ENCODE measurements around the gene PANX2.
A peak's percentile ranks its signal among the peaks of the same experiment; 100 is the strongest.

The PANX2 gene

DNA sequence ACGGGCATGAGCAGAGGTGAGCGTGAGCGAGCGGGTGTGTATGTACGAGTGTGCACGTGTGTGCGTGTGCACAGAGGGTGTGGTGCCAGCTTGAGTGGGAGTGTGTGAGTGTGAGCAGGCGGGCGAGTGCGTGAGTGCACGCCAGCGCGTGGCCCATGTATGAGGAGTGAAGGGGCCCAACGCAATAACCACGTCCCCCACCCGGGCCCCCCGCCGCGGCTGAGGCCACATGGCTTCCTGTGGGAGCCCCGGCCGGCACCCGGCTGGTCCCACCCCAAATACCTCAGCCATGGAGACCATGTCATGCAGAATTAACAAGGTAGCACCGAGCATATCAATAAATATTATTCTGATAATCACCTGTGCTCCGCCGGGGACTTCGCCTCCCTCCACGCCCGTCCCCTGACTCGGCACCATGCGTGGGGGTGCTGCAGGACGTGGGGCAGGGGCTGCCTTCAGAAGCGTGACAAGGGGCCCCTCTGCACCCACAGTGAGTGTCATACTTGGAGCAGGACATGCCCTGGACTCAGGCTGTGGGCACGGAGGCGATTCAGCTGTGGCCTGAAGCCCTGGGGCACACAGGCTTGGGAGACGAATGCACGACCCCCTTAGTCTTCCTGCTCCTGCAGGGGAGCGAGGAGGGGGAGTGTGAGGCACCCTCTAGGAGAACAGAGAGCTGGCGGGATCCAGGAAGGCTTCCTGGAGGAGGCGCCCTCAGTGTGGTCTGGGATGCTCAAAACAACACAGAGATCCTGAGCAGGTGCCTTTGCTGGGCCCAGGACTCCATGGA, 9.6 kb downstream of the PANX2 start:
- Histone ChIP-seq H3K79me1 (replicated peaks; ENCODE audit: low read length, poor library complexity, severe bottlenecking) (no peaks in the 10 kb centered on the region), H3K4me1 (ENCODE audit: control insufficient read depth, insufficient read depth, low read depth, low read length) (peaks cover 13% of the 10 kb centered on the region), H2BK120ac (ENCODE audit: low read depth, low read length) (no peak overlapping the region), H3K4me3 (ENCODE audit: insufficient read depth in 1 of 2, low read depth in 1 of 2, low read length in 2 of 2) (no peak overlapping the region), H3K9me3 (ENCODE audit: control insufficient read depth, low read length) (peaks cover 3% of the 10 kb centered on the region), H3K27me3 (ENCODE audit: control insufficient read depth in 1 of 2, insufficient read depth in 1 of 2, low read length in 2 of 2) (peaks cover 0 to 45% of the 10 kb centered on the region in 2 experiments), H3K27ac (ENCODE audit: low read length, poor library complexity, severe bottlenecking) (no peak overlapping the region), H3K4ac (ENCODE audit: low read depth in 1 of 2, low read length in 2 of 2) (no peak overlapping the region), H3K36me3 (ENCODE audit: control insufficient read depth in 1 of 2, insufficient read depth in 2 of 2, low read depth in 1 of 2, low read length in 2 of 2) (no peaks in the 10 kb centered on the region), H4K91ac (ENCODE audit: low read length) (no peak overlapping the region), H2BK5ac (ENCODE audit: low read depth, low read length, poor library complexity, severe bottlenecking) (no peak overlapping the region), H2BK15ac (ENCODE audit: low read depth, poor library complexity, severe bottlenecking) (no peak overlapping the region), H2AK5ac (ENCODE audit: low read length, severe bottlenecking) (no peak overlapping the region), H2AFZ (ENCODE audit: low read depth, low read length) (no peak overlapping the region), H3K14ac (ENCODE audit: low read length in 2 of 2) (no peak overlapping the region), H3K18ac (ENCODE audit: low read depth in 1 of 2, low read length in 2 of 2) (peak overlapping the region in 1 of 2 experiments; percentile 30), H2BK12ac (ENCODE audit: low read length in 2 of 2) (no peak overlapping the region), H3K4me2 (ENCODE audit: low read length, poor library complexity, severe bottlenecking) (no peak overlapping the region), H3K23ac (ENCODE audit: low read length in 2 of 2) (no peak overlapping the region), H4K8ac (ENCODE audit: low read length) (no peak overlapping the region), H3K9ac (ENCODE audit: low read length) (no peak overlapping the region)
- 88% methylated on average over 35 of the region's 39 CpGs for WGBS
- no peak for DNase-seq

GRCh38 chr22:50180727-50181521, 10.4 kb downstream of the PANX2 start:
- peaks cover 0 to 37% of the 10 kb centered on the region in 2 experiments for H3K27me3 ChIP-seq (ENCODE audit: control insufficient read depth in 1 of 2, insufficient read depth in 1 of 2, low read length in 2 of 2)
- no peak overlapping the region for H3K4me2 ChIP-seq (ENCODE audit: low read length, poor library complexity, severe bottlenecking)
- H2BK15ac ChIP-seq (ENCODE audit: low read depth, poor library complexity, severe bottlenecking), result no peak overlapping the region
- H2BK5ac ChIP-seq (ENCODE audit: low read depth, low read length, poor library complexity, severe bottlenecking), result no peak overlapping the region
- H2BK120ac ChIP-seq (ENCODE audit: low read depth, low read length), result no peak overlapping the region
- H3K9ac ChIP-seq (ENCODE audit: low read length), result no peak overlapping the region
- H3K14ac ChIP-seq (ENCODE audit: low read length in 2 of 2), result no peak overlapping the region
- H4K91ac ChIP-seq (ENCODE audit: low read length), result no peak overlapping the region
- H3K23ac ChIP-seq (ENCODE audit: low read length in 2 of 2), result no peak overlapping the region
- no peak overlapping the region for H3K4ac ChIP-seq (ENCODE audit: low read depth in 1 of 2, low read length in 2 of 2)
- no peak overlapping the region for H2BK12ac ChIP-seq (ENCODE audit: low read length in 2 of 2)
- H3K9me3 ChIP-seq (ENCODE audit: control insufficient read depth, low read length), result peaks cover 3% of the 10 kb centered on the region
- no peak overlapping the region for H2AK5ac ChIP-seq (ENCODE audit: low read length, severe bottlenecking)
- WGBS, result 93% methylated on average over 27 of the region's 27 CpGs
- no peak overlapping the region for H2AFZ ChIP-seq (ENCODE audit: low read depth, low read length)
- no peak overlapping the region for H3K4me3 ChIP-seq (ENCODE audit: insufficient read depth in 1 of 2, low read depth in 1 of 2, low read length in 2 of 2)
- no peak overlapping the region for H4K8ac ChIP-seq (ENCODE audit: low read length)
- no peak overlapping the region for H3K27ac ChIP-seq (ENCODE audit: low read length, poor library complexity, severe bottlenecking)
- H3K4me1 ChIP-seq (ENCODE audit: control insufficient read depth, insufficient read depth, low read depth, low read length), result peaks cover 16% of the 10 kb centered on the region
- no peaks in the 10 kb centered on the region for H3K36me3 ChIP-seq (ENCODE audit: control insufficient read depth in 1 of 2, insufficient read depth in 2 of 2, low read depth in 1 of 2, low read length in 2 of 2)
- no peaks in the 10 kb centered on the region for H3K79me1 ChIP-seq (replicated peaks; ENCODE audit: low read length, poor library complexity, severe bottlenecking)
- no peak overlapping the region for H3K18ac ChIP-seq (ENCODE audit: low read depth in 1 of 2, low read length in 2 of 2)
- no peak for DNase-seq

DNA sequence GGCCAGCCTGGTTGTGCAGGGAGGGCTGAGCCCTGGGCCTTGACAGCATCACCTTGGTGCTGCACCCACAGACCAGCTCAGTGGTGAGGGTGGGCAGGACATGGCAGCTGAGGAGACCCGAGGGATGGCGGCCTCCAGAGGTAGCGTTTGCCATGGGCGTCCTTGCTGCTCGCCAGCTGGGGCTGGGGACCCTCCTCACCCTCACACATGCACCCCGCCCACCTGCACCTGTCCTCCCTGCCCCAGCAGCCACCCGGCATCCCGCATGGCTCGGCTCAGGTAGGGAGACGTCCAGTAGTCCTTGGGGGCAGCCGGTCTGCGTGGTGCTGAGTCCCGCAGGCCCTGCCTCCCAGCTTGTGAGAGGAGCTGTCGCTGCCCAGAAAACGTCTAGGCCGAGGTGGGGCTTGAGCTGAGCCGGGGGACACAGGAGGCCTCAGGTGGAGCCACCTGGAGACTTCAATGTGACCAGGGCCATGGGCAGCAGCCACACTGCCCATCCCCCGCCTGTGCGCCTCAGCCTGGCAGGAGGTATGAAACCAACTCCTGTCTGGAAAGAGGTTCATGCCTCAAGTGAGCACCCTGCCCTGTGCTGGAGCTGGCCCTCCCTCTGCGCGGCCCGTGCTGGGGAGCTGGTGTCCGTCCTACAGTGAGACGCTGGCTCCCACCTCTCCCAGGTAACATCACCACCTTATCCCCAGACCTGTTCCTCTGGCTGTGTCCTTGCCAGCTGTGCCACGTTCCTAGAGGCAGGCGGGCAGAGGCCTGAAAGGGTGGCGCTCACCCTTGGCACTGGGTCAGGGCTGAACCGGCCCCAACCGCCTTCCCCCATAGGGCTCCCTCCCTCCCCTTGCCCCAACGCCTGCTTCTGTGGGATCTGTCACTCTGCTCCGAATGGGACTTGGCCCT, 11.9 kb downstream of the PANX2 start:
- Histone ChIP-seq H3K36me3 (ENCODE audit: control insufficient read depth in 1 of 2, insufficient read depth in 2 of 2, low read depth in 1 of 2, low read length in 2 of 2) (no peaks in the 10 kb centered on the region), H2BK120ac (ENCODE audit: low read depth, low read length) (no peak overlapping the region), H2BK15ac (ENCODE audit: low read depth, poor library complexity, severe bottlenecking) (no peak overlapping the region), H4K91ac (ENCODE audit: low read length) (no peak overlapping the region), H3K4ac (ENCODE audit: low read depth in 1 of 2, low read length in 2 of 2) (no peak overlapping the region), H3K14ac (ENCODE audit: low read length in 2 of 2) (no peak overlapping the region), H3K4me1 (ENCODE audit: control insufficient read depth, insufficient read depth, low read depth, low read length) (peaks cover 23% of the 10 kb centered on the region), H3K9me3 (ENCODE audit: control insufficient read depth, low read length) (peaks cover 2% of the 10 kb centered on the region), H3K4me3 (ENCODE audit: insufficient read depth in 1 of 2, low read depth in 1 of 2, low read length in 2 of 2) (no peak overlapping the region), H2BK12ac (ENCODE audit: low read length in 2 of 2) (no peak overlapping the region), H3K23ac (ENCODE audit: low read length in 2 of 2) (no peak overlapping the region), H3K4me2 (ENCODE audit: low read length, poor library complexity, severe bottlenecking) (no peak overlapping the region), H2AK5ac (ENCODE audit: low read length, severe bottlenecking) (no peak overlapping the region), H3K18ac (ENCODE audit: low read depth in 1 of 2, low read length in 2 of 2) (no peak overlapping the region), H3K79me1 (replicated peaks; ENCODE audit: low read length, poor library complexity, severe bottlenecking) (peaks cover 5% of the 10 kb centered on the region), H3K9ac (ENCODE audit: low read length) (no peak overlapping the region), H3K27ac (ENCODE audit: low read length, poor library complexity, severe bottlenecking) (no peak overlapping the region), H2BK5ac (ENCODE audit: low read depth, low read length, poor library complexity, severe bottlenecking) (no peak overlapping the region), H3K27me3 (ENCODE audit: control insufficient read depth in 1 of 2, insufficient read depth in 1 of 2, low read length in 2 of 2) (peaks cover 0 to 24% of the 10 kb centered on the region in 2 experiments), H2AFZ (ENCODE audit: low read depth, low read length) (no peak overlapping the region), H4K8ac (ENCODE audit: low read length) (no peak overlapping the region)
- WGBS, result 90% methylated on average over 31 of the region's 31 CpGs
- no peak for DNase-seq
